GM19328 (cell line): ENCODE data around the gene ZMYM5.
"Not testable (repeated sequence)": the region's sequence is repeated elsewhere in the genome, so short reads cannot be mapped to it uniquely, and the experiment has no call there.

Experiments
- ATAC-seq: cut with Tn5 transposase; IDR thresholded peaks from one replicate; pipeline ENCODE4 v1.9.1; 2021; ENCODE audit warnings: mild to moderate bottlenecking, moderate library complexity; ENCODE audit not compliant: unreplicated experiment

ZMYM5 gene

GRCh38 chr13:19863323-19864023, at the start of gene ZMYM5:
Gene ZMYM5 (minus strand): TSS chr13:19863649. CDS start chr13:19852180, 11,469 bp downstream.
- ATAC-seq: peak; percentile 83

GRCh38 chr13:19910336-19911072, 47.1 kb upstream of the ZMYM5 start:
- ATAC-seq: no peak

- ATAC-seq: no peak
These were observed 45.0 kb upstream of the ZMYM5 start for GRCh38 chr13:19908350-19908986.

GRCh38 chr13:19905487-19906195, 42.2 kb upstream of the ZMYM5 start:
- ATAC-seq: not testable (repeated sequence)

GRCh38 chr13:19890030-19890429, 26.6 kb upstream of the ZMYM5 start:
- ATAC-seq: no peak

GRCh38 chr13:19888799-19889198, 25.4 kb upstream of the ZMYM5 start:
- ATAC-seq: no peak

GRCh38 chr13:19882231-19882630, 18.8 kb upstream of the ZMYM5 start:
- no peak for ATAC-seq

GRCh38 chr13:19881641-19882040, 18.2 kb upstream of the ZMYM5 start:
- no peak for ATAC-seq

- peak; percentile 3 for ATAC-seq
These were observed 1.4 kb upstream of the ZMYM5 start for GRCh38 chr13:19864746-19865309.

- peak; percentile 34 for ATAC-seq
These were observed 736 bp upstream of the ZMYM5 start for GRCh38 chr13:19864024-19864745.

GRCh38 chr13:19862481-19863313, 752 bp downstream of the ZMYM5 start:
- peak; percentile 2 for ATAC-seq

GRCh38 chr13:19861762-19862161, 1.7 kb downstream of the ZMYM5 start:
- no peak for ATAC-seq

- ATAC-seq: no peak
These were observed 2.4 kb downstream of the ZMYM5 start for GRCh38 chr13:19860884-19861655.

- ATAC-seq: not testable (repeated sequence)
These were observed 5.8 kb downstream of the ZMYM5 start for GRCh38 chr13:19857637-19858036.

- ATAC-seq: no peak
These were observed 10.7 kb downstream of the ZMYM5 start for GRCh38 chr13:19852766-19853165.

- ATAC-seq: no peak
These were observed 17.7 kb downstream of the ZMYM5 start for GRCh38 chr13:19845758-19846157.

GRCh38 chr13:19838865-19839275, 24.6 kb downstream of the ZMYM5 start:
- no peak for ATAC-seq

- no peak for ATAC-seq
These were observed 27.0 kb downstream of the ZMYM5 start for GRCh38 chr13:19836472-19836871.

GRCh38 chr13:19834704-19835103, 28.7 kb downstream of the ZMYM5 start:
- no peak for ATAC-seq
